SW480 (cell line): Measurements from ENCODE around the gene DNAJC10.

Source experiments
- DNase-seq: peaks from one replicate; pipeline ENCODE4 v3.0.0-alpha.2; 2016; ENCODE audit warnings: low spot score

Gene DNAJC10

GRCh38 chr2:182784777-182785176, 68.7 kb downstream of the DNAJC10 start:
- DNase-seq, result peak; percentile 31

- DNase-seq, result no peak
Measured at GRCh38 chr2:182792441-182792840, 76.4 kb downstream of the DNAJC10 start.

- DNase-seq, result no peak
Measured at GRCh38 chr2:182798736-182799135, 82.7 kb downstream of the DNAJC10 start.

GRCh38 chr2:182804128-182804527, 88.1 kb downstream of the DNAJC10 start:
- DNase-seq, result no peak

- DNase-seq, result no peak
Measured at GRCh38 chr2:182807319-182807718, 91.3 kb downstream of the DNAJC10 start.

- no peak for DNase-seq
Measured at GRCh38 chr2:182810087-182810486, 94.0 kb downstream of the DNAJC10 start.

- no peak for DNase-seq
Measured at GRCh38 chr2:182814380-182814779, 98.3 kb downstream of the DNAJC10 start.

GRCh38 chr2:182814804-182815203, 98.7 kb downstream of the DNAJC10 start:
- no peak for DNase-seq

- no peak for DNase-seq
Measured at GRCh38 chr2:182816866-182817265, 100.8 kb downstream of the DNAJC10 start.

- no peak for DNase-seq
Measured at GRCh38 chr2:182817558-182817957, 101.5 kb downstream of the DNAJC10 start.

GRCh38 chr2:182818501-182818900, 102.4 kb downstream of the DNAJC10 start:
- DNase-seq, result no peak

- no peak for DNase-seq
Measured at GRCh38 chr2:182818925-182819324, 102.9 kb downstream of the DNAJC10 start.

GRCh38 chr2:182819412-182819811, 103.4 kb downstream of the DNAJC10 start:
- no peak for DNase-seq

- no peak for DNase-seq
Measured at GRCh38 chr2:182821182-182821581, 105.1 kb downstream of the DNAJC10 start.

GRCh38 chr2:182822733-182823132, 106.7 kb downstream of the DNAJC10 start:
- no peak for DNase-seq

- DNase-seq, result no peak
Measured at GRCh38 chr2:182824056-182824766, 108.2 kb downstream of the DNAJC10 start.

- no peak for DNase-seq
Measured at GRCh38 chr2:182824767-182825158, 108.7 kb downstream of the DNAJC10 start.

- DNase-seq, result no peak
Measured at GRCh38 chr2:182826064-182826463, 110.0 kb downstream of the DNAJC10 start.

GRCh38 chr2:182826496-182826895, 110.4 kb downstream of the DNAJC10 start:
- no peak for DNase-seq

GRCh38 chr2:182827182-182827879, 111.3 kb downstream of the DNAJC10 start:
- DNase-seq, result no peak

GRCh38 chr2:182831101-182831500, 115.0 kb downstream of the DNAJC10 start:
- DNase-seq, result no peak

- no peak for DNase-seq
Measured at GRCh38 chr2:182831921-182832320, 115.9 kb downstream of the DNAJC10 start.

- no peak for DNase-seq
Measured at GRCh38 chr2:182833084-182833854, 117.2 kb downstream of the DNAJC10 start.
